HG02885 (cell line): Measurements from ENCODE around the gene CINP.
"Not testable (repeated sequence)": the region's sequence is repeated elsewhere in the genome, so short reads cannot be mapped to it uniquely, and the experiment has no call there.

Experiments
- ATAC-seq: cut with Tn5 transposase; IDR thresholded peaks from one replicate; pipeline ENCODE4 v1.9.1; 2021; ENCODE audit warnings: mild to moderate bottlenecking; ENCODE audit not compliant: unreplicated experiment, poor library complexity

Gene CINP

DNA sequence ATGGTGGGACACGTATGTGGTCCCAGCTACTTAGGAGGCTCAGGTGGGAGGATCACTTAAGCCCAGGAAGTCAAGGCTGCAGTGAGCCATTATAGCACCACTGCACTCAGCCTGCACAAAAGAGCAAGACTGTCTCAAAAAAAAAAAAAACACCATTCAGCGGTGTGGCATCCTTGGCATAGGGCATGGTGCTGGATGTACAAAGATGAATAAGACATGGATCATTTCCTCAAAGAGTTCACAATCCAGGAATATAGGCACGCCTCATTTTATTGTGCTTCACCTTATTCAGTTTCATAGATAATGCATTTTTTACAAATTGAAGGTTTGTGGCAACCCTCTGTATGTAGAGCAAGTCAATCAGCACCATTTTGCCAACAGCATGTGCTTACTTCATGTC is 6.4 kb downstream of the CINP start:
- ATAC-seq = no peak

DNA sequence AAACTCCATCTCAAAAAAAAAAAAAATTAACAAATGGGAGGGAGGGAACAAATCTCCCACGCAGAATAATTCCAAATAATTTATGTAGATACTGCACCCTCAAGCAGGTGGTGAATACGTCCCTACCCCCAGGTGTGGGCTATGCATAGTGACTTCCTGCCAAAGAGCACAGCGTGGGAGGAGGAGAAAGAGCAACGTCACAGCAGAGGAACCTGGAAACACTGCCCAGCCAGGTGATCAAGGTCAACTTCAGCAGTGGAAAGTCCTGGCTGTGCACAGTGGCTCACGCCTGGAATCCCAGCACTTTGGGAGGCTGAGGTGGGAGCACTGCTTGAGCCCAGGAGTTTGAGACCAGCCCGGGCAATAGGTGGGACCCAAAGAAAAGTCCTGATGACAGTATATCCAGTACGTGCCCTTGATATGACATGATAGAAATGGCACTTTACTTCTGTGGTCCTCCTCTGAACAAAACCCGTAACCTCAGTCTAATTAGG is 9.5 kb downstream of the CINP start:
- no peak for ATAC-seq

DNA sequence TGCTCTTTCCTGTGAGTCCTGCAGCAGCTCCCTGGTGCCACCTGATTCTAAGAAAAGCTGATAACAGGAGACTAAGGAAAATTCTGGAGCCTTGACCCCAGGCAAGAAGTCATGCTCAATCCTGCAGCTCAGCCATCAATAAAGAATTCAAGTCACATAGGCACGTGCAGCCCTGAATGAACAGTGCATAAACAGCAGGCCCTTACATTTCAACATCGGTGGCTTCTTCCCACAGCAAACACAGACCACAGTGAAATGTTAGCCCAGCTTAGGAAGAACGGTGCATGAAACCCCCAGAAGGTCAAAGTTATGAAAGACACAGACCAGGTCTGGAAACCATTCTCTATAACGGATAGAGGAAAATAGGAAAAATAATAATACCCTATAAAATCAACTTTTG is 10.5 kb downstream of the CINP start:
- no peak for ATAC-seq

DNA sequence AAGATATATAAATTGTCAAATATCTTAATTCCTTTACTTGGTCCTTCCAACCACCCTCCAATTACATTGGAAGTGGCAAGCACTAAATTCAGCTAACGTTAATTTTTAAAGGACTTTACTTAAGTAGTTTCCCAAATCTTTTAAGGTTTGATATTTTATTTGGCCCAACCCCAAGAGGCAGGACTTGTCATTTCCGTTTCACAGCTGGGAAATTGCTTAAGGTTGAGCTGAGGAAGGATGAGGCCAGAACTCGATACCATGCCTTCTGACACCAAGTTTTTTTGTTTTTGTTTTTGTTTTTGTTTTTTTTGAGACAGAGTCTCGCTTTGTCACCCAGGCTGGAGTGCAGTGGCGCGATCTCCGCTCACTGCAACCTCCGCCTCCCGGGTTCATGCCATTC is 11.1 kb downstream of the CINP start:
- ATAC-seq = not testable (repeated sequence)

GRCh38 chr14:102351023-102351422 is 11.7 kb downstream of the CINP start:
- ATAC-seq = no peak

- no peak for ATAC-seq
Observed at GRCh38 chr14:102348376-102348775, 14.3 kb downstream of the CINP start.

DNA sequence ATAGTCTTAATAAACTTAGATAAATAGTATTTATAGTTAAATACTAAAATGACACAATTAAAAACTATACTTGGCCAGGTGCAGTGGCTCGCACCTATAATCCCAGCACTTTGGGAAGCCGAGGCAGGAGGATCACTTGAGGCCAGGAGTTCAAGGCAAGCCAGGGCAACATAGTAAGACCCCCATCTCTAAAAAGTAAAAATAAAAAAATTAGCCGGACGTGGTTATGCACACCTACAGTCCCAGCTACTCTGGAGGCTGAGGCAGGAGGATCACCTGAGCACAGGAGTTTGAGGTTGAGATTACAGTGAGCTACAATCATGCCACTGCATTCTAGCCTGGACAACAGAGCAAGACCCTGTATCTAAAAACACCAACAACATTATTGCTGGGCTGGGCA is 16.0 kb downstream of the CINP start:
- ATAC-seq = no peak

- no peak for ATAC-seq
Observed at GRCh38 chr14:102345232-102345631, 17.5 kb downstream of the CINP start.

GRCh38 chr14:102344485-102344884 is 18.2 kb downstream of the CINP start:
- no peak for ATAC-seq

DNA sequence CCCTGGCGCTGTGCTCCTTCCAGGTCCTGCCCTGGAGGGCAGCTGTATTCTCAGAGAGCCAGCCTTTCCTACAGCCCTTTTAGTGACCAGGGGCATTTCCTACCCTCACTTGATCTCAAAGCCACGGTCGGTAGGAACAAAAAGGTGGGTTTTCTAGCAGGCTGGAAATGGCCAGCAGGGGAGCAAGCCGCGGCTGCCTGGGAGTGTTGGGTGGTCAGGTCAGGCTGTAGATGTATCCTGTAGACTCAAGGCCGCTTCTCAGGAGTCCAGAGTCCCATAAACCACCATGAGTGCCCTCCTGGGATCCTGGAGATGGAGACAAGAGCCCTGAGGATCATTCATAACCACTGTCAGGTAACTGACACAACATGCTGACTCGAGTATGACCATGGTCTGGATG is 18.6 kb downstream of the CINP start:
- no peak for ATAC-seq

- ATAC-seq = no peak
Observed at GRCh38 chr14:102342238-102342637, 20.5 kb downstream of the CINP start.

- no peak for ATAC-seq
Observed at GRCh38 chr14:102341566-102341965, 21.1 kb downstream of the CINP start.

- no peak for ATAC-seq
Observed at GRCh38 chr14:102338724-102339123, 24.0 kb downstream of the CINP start.

DNA sequence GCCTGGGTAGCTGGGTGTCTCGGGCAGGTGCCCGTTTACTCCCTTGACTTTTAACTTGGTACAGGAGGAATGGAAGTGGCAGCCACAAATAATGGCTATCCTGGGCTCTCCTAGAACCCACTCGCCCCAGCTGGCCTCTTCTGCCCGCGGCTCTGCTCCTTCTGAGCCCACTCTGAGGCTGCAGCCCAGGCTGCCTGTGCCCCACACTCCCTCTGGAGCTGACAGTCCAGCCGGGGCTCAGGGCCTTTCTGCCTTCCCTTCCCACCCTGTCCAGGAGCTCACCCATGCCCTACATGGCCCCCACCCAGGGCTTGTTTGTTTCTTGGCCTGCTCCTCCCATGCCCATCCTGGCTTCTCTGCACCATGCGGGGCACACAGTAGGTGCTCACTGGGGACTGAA is 27.5 kb downstream of the CINP start:
- no peak for ATAC-seq

DNA sequence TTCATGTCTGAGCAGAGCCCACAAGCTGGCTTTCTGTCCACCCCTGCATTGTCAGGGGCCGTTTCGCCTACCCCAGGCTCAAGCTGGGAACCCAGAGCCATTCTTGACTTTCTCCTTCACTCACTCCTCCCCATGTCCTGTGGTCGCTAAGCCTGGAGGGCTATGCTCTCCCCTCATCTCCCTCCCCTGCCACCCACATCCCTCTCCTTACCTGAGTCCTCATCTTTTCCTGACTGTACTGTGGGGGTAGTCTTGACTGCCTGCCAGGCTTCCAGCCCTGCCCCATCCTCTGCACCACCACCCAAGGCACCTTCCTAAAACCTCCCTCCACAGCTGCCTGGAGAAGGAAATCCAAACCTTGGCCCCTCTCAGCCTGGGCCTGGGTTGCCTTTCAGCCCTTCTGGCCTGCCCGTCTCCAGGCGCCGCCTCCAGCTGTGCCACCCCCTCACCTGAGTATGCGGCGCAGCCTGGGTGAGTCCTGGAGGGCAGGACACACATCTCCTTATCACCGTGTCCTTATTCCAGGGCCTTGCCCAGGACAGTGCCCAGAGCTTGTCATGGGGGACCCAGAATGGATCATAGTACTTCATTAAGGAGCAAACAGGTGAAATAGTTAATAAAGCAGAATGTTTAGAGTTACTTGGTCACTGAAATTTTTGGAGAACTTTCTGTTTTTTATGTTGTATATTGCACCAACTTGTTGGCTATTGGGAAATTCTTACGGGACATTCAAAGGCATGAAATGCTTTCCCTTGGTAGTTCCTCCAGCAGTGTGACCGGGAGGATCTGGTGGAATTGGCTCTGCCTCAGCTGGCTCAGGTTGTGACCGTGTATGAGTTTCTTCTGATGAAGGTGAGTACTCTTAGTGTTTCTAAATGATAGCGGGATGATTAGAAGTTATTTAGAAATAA is 28.6 kb downstream of the CINP start:
- ATAC-seq = no peak

DNA sequence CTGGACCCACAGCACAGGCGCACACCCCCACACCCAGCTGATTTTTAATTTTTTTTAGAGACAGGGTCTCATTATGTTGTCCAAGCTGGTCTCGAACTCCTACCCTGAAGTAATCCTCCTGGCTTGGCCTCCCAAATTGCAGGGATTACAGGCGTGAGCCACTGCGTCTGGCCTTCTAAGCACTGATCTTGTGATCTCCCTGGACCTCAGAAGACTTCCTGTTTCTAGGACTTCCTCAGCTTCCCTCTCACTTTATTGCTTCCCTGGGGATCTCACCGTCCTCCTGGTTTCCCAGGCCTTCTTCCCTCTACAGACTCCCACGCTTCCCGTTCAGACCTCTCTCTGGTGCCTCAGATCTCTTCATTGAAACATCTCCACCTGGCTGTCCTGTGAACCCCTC is 29.3 kb downstream of the CINP start:
- no peak for ATAC-seq

DNA sequence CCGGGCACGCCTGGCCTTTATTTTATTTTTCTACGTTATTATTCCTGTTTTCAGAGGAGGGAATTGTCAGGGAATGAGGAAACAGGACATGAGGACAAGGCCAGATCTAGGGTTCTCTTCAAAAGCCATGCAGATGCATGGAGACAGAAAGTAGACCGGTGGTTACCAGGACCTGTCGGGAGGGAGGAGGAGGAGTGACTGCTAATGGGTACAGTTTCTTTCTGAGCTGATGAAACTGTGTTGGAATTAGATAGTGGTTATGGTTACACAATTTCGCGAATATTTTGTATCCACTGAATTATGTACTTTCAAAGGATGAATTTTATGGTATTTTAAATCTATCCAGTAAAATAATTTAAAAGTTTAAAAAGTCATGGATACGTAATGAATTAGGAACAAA is 31.9 kb downstream of the CINP start:
- no peak for ATAC-seq

DNA sequence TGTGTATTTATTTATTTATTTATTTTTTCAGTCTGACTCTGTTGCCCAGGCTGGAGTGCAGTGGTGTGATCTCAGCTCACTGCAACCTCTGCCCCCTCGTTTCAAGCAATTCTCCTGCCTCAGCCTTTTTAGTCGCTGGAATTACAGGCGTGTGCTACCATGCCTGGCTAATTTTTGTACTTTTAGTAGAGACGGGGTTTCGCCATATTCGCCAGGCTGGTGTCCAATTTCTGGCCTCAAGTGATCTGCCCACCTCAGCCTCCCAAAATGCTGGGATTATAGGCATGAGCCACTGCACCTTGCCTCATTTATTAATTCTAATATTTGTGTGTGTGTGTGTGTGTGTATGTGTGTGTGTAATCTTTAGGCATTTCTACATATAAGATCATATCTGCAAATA is 33.3 kb downstream of the CINP start:
- ATAC-seq = not testable (repeated sequence)

- no peak for ATAC-seq
Observed at GRCh38 chr14:102326583-102326982, 36.1 kb downstream of the CINP start.

- ATAC-seq = no peak
Observed at GRCh38 chr14:102325791-102326345, 36.8 kb downstream of the CINP start.

GRCh38 chr14:102323102-102323501 is 39.6 kb downstream of the CINP start:
- no peak for ATAC-seq
